Measurements from ENCODE around the gene TARS3. TPM values are rescaled to one million over a fixed set of nuclear protein-coding genes. Genes with fewer than 3 reads are reported as not detected.

Gene TARS3
- total RNA-seq, 1 donor from 2014 or later = 10.4 TPM

DNA sequence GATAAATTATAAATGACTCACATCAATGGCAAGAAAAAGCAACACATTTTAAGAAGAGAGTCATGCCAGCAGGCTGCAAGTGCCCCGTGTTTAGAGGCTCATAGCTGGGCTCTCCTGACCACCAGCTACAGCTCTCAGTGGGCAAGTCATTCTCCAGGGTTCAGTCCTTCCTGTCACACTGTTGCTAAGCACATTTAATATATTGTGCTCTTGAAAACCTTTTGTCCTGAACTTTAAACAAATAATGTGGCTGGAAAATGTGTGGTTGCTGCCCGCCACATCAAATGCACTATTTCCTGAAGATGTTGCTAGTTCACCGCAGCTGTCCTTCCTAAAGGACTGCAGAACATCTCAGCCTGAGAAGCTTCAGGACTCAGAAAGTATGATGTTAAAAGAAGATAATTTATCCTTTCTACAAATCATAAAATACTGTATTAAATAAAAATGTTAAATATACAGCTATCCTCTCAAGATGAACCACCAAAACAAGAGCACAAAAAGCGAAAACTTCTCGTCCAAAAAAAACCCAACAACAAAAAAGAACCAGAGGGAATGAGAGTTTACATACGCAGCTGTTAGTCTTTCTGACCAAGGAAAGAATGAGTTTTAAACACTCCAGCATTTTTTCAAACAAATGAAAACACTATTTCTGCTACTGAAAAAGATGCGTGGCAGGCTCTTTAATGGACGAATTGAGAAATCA is 951 bp downstream of the TARS3 start:
- TF ChIP-seq, protein P1, sequence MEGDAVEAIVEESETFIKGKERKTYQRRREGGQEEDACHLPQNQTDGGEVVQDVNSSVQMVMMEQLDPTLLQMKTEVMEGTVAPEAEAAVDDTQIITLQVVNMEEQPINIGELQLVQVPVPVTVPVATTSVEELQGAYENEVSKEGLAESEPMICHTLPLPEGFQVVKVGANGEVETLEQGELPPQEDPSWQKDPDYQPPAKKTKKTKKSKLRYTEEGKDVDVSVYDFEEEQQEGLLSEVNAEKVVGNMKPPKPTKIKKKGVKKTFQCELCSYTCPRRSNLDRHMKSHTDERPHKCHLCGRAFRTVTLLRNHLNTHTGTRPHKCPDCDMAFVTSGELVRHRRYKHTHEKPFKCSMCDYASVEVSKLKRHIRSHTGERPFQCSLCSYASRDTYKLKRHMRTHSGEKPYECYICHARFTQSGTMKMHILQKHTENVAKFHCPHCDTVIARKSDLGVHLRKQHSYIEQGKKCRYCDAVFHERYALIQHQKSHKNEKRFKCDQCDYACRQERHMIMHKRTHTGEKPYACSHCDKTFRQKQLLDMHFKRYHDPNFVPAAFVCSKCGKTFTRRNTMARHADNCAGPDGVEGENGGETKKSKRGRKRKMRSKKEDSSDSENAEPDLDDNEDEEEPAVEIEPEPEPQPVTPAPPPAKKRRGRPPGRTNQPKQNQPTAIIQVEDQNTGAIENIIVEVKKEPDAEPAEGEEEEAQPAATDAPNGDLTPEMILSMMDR (IDR thresholded peaks at IDR 0.05; ENCODE audit: insufficient read depth, low read length, poor library complexity, severe bottlenecking) = no peak
- H3K36me3 ChIP-seq (ENCODE audit: control insufficient read depth, insufficient read depth, low read length) = no peaks in the 10 kb centered on the region
- no peak for DNase-seq (ENCODE audit: low read depth)
- no peaks in the 10 kb centered on the region for H3K27me3 ChIP-seq (ENCODE audit: control insufficient read depth, insufficient read depth, low read length)
- H3K4me3 ChIP-seq (ENCODE audit: low read depth, low read length) = peak overlapping the region; percentile 81

DNA sequence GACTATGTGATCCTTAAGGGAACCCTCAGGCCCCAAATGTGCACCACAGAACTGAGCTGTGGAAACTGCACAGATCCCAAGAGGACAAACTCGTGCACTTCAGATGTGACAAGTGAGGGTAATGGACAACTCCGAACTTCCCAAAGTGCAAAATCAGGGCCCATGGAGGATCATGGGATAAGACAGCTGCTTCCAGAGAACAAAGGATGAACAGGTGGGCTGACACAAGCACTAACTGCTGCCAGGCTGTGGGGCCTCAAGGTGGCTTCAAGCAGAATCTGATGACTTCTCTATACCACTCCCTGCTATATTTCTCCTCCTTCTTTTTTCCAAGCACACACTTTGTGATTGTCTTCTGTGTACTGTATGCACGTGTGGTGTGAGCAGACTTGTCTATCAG is 5.4 kb downstream of the TARS3 start:
- Histone ChIP-seq H3K36me3 (ENCODE audit: control insufficient read depth, insufficient read depth, low read length) (no peaks in the 10 kb centered on the region), H3K27me3 (ENCODE audit: control insufficient read depth, insufficient read depth, low read length) (no peaks in the 10 kb centered on the region), H3K4me3 (ENCODE audit: low read depth, low read length) (no peak overlapping the region)
- DNase-seq (ENCODE audit: low read depth) = no peak
- TF ChIP-seq, protein P1 (IDR thresholded peaks at IDR 0.05; ENCODE audit: insufficient read depth, low read length, poor library complexity, severe bottlenecking) = no peak

DNA sequence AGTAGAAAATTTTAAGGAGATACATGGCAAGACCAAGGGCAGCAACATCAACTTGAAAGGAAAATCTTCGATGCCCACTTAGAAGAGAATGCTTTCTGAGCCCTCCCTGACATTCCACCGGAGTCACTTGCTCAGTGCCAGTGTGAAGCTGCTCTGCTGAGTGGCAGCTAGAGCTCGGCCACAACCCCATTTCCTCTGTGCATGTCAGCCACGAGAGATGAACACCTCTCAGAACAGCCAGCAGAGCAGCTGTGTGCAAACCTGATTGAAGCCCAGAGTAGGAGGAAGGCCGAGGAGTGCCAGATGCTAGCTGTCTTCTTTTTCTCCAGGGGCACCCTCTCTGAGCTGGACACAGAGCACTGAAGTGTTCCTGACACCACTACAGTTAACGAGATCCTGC is 12.2 kb downstream of the TARS3 start:
- no peaks in the 10 kb centered on the region for H3K27me3 ChIP-seq (ENCODE audit: control insufficient read depth, insufficient read depth, low read length)
- H3K36me3 ChIP-seq (ENCODE audit: control insufficient read depth, insufficient read depth, low read length) = no peaks in the 10 kb centered on the region
- DNase-seq (ENCODE audit: low read depth) = no peak
- TF ChIP-seq, protein P1 (IDR thresholded peaks at IDR 0.05; ENCODE audit: insufficient read depth, low read length, poor library complexity, severe bottlenecking) = no peak
- no peak overlapping the region for H3K4me3 ChIP-seq (ENCODE audit: low read depth, low read length)

DNA sequence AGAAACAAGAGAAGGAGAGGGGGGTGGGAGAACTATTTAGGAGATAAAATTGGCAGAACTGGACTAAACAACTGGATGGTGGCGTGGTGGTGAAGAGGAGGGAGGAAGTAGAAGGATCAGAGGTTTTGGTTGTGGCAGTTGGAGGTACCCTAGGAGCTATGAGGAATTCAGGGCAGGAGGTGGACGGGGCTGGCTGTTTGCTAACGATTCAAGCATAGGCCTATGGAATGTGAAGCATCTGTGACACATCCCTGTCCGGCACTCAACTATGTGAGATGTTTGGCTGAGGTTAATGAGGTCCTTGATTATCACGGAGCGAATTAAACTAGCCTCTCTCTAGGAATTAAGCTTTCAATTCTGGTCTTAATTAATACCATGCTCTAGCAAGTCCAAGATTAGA is 13.5 kb downstream of the TARS3 start:
- Histone ChIP-seq H3K4me3 (ENCODE audit: low read depth, low read length) (no peak overlapping the region), H3K27me3 (ENCODE audit: control insufficient read depth, insufficient read depth, low read length) (no peaks in the 10 kb centered on the region), H3K36me3 (ENCODE audit: control insufficient read depth, insufficient read depth, low read length) (no peaks in the 10 kb centered on the region)
- TF ChIP-seq, protein P1 (IDR thresholded peaks at IDR 0.05; ENCODE audit: insufficient read depth, low read length, poor library complexity, severe bottlenecking) = no peak
- no peak for DNase-seq (ENCODE audit: low read depth)

DNA sequence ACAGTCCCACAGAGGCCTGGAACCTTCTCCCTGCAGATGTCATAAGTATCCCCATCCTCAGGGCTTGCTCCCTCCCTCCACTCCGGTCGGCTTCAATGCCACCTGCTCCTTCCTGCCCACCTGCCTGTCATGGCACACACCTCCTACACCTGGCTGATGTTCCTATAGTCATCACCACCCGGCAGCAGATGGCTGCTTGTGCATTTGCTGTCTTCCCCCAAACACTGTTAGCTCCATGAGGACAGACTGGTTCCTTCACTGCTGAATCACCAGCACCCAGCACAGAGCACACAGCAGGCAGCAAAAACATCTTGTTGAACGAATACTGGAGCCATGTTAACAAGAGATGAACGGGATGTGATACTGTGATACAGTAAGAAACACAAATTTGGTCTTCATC is 14.8 kb downstream of the TARS3 start:
- no peak for DNase-seq (ENCODE audit: low read depth)
- H3K36me3 ChIP-seq (ENCODE audit: control insufficient read depth, insufficient read depth, low read length) = no peaks in the 10 kb centered on the region
- TF ChIP-seq, protein P1 (IDR thresholded peaks at IDR 0.05; ENCODE audit: insufficient read depth, low read length, poor library complexity, severe bottlenecking) = no peak
- H3K27me3 ChIP-seq (ENCODE audit: control insufficient read depth, insufficient read depth, low read length) = no peaks in the 10 kb centered on the region
- no peak overlapping the region for H3K4me3 ChIP-seq (ENCODE audit: low read depth, low read length)

DNA sequence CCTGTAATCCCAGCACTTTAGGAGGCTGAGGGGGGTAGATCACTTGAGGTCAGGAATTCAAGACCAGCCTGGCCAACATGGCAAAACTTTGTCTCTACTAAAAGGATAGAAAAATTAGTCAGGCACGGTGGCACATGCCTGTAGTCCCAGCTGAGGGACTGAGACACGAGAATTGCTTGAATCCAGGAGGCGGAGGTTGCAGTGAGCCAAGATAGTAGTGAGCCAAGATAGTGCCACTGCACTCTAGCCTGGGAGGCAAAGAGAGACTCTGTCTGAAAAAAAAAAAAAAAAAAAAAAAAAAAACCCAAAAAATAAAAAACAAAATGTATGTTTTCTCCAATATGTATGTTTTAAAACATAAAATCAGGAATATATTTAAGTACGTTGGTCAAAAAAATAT is 16.3 kb downstream of the TARS3 start:
- TF ChIP-seq, protein P1 (IDR thresholded peaks at IDR 0.05; ENCODE audit: insufficient read depth, low read length, poor library complexity, severe bottlenecking) = no peak
- H3K36me3 ChIP-seq (ENCODE audit: control insufficient read depth, insufficient read depth, low read length) = no peaks in the 10 kb centered on the region
- DNase-seq (ENCODE audit: low read depth) = no peak

More for the DNA sequence above, 16.3 kb downstream of the TARS3 start:
- Histone ChIP-seq H3K27me3 (ENCODE audit: control insufficient read depth, insufficient read depth, low read length) (no peaks in the 10 kb centered on the region), H3K4me3 (ENCODE audit: low read depth, low read length) (no peak overlapping the region)
